Endothelial cell of umbilical vein (primary cell): Measurements from ENCODE around the gene DNAJC7. TPM values are rescaled to one million over a fixed set of nuclear protein-coding genes. Genes with fewer than 3 reads are reported as not detected.

Experiments used
- BruUV-seq: library from RNA; stranded (reverse); fragments of 400-500 nt; replicated peaks from 2 replicates; lab custom pipeline; 2021; lab: Mats Ljungman, UMichigan
- CTCF ChIA-PET: fragments of 300-600, 350-600 bp; sonication (Branson Sonifier 250); formaldehyde crosslinking; loops from one replicate; lab custom pipeline; 2021; ENCODE audit warnings: antibody characterized with exemption, inconsistent platforms; lab: Charles Lee
- POLR2A ChIA-PET: fragments of 300-600, 350-600 bp; sonication (Branson Sonifier 250); formaldehyde crosslinking; loops from one replicate; lab custom pipeline; 2021; ENCODE audit warnings: antibody characterized with exemption, inconsistent platforms; lab: Charles Lee
- DNase-seq: peaks from one replicate; pipeline ENCODE4 v3.0.0-alpha.2; 2011; ENCODE audit warnings: low read depth, low spot score
- FAIRE-seq: peaks from 2 replicates; lab custom pipeline; 2011; peaks lifted over from hg19 to GRCh38; lab: Jason Lieb, UNC
- H2AFZ ChIP-seq: 2 replicates; pipeline ENCODE4 v1.6.0; 2012; ENCODE audit warnings: low read depth, low read length, control low read depth, inconsistent platforms
- H3K27ac ChIP-seq: 2 replicates; pipeline ENCODE4 v1.5.1; 2011; ENCODE audit warnings: low read depth, mild to moderate bottlenecking, control low read depth, low read length, moderate library complexity; ENCODE audit not compliant: insufficient read depth
- H3K27me3 ChIP-seq, 2 experiments: 2 replicates each; pipeline versions ENCODE4 v1.6.0 to v1.6.1; 2011; ENCODE audit warnings: low read length in 2 of 2, mixed read lengths in 1 of 2; ENCODE audit not compliant: control insufficient read depth in 2 of 2, insufficient read depth in 2 of 2
- H3K36me3 ChIP-seq, 2 experiments: 2 replicates in 1 of 2; 3 replicates in 1 of 2; pipeline ENCODE4 v1.5.1; 2011; ENCODE audit warnings: low read length in 2 of 2, mild to moderate bottlenecking in 1 of 2, moderate library complexity in 1 of 2; ENCODE audit not compliant: control insufficient read depth in 2 of 2, insufficient read depth in 2 of 2; ENCODE audit errors: extremely low read depth in 1 of 2
- H3K4me1 ChIP-seq: 3 replicates; pipeline ENCODE4 v1.5.1; 2011; ENCODE audit warnings: mild to moderate bottlenecking, low read length; ENCODE audit not compliant: control insufficient read depth, insufficient read depth; ENCODE audit errors: extremely low read depth
- H3K4me2 ChIP-seq: 2 replicates; pipeline ENCODE4 v1.6.1; 2011; ENCODE audit warnings: low read length, control low read depth, mixed read lengths; ENCODE audit not compliant: insufficient read depth
- H3K4me3 ChIP-seq, 3 experiments: fragments of 200-600 bp in 1 of 3; sonication (generic), shearing (Covaris generic) in 1 of 3; replicated peaks in 1 of 3; 2 replicates each; pipeline ENCODE4 v1.5.1; 2011 to 2016; ENCODE audit warnings: control low read depth in 3 of 3, low read length in 3 of 3, mild to moderate bottlenecking in 2 of 3, inconsistent platforms in 1 of 3, low read depth in 1 of 3, moderate library complexity in 1 of 3; ENCODE audit not compliant: insufficient read depth in 1 of 3
- H3K79me2 ChIP-seq: 2 replicates; pipeline ENCODE4 v1.6.0; 2012; ENCODE audit warnings: low read length, inconsistent platforms; ENCODE audit not compliant: control insufficient read depth, insufficient read depth
- H3K9ac ChIP-seq: replicated peaks from 2 replicates; pipeline ENCODE3; 2011; ENCODE audit warnings: low read length, control low read depth; ENCODE audit not compliant: insufficient read depth; ENCODE audit errors: extremely low read depth
- H3K9me1 ChIP-seq: replicated peaks from 3 replicates; pipeline ENCODE4 v1.6.0; 2011; ENCODE audit warnings: mild to moderate bottlenecking, low read length; ENCODE audit not compliant: control insufficient read depth, insufficient read depth; ENCODE audit errors: extremely low read depth
- H3K9me3 ChIP-seq: replicated peaks from 2 replicates; pipeline ENCODE4 v1.5.1; 2012; ENCODE audit warnings: low read length, inconsistent platforms; ENCODE audit not compliant: control insufficient read depth, insufficient read depth
- H4K20me1 ChIP-seq: replicated peaks from 2 replicates; pipeline ENCODE3; 2011; ENCODE audit warnings: mild to moderate bottlenecking, low read length; ENCODE audit not compliant: control insufficient read depth, insufficient read depth; ENCODE audit errors: extremely low read depth
- FOS ChIP-seq: IDR thresholded peaks from 2 replicates; pipeline ENCODE4 v1.6.1; 2011; ENCODE audit warnings: mild to moderate bottlenecking, low read length, moderate library complexity, borderline replicate concordance; ENCODE audit not compliant: insufficient read depth
- MYC ChIP-seq: IDR thresholded peaks from one replicate; pipeline ENCODE4 v1.6.1; 2011; ENCODE audit warnings: mild to moderate bottlenecking, low read depth, low read length
- dilution Hi-C: fragments of 300-500 bp; cut with MboI; formaldehyde crosslinking; loops from one replicate; pipeline ENCODE4 v1.15.0; 2019; ENCODE audit warnings: low sequenced_read_pairs; ENCODE audit not compliant: extremely low pct_ligation_motif_present
- intact Hi-C: fragments of 100-400 bp; cut with micrococcal nuclease; formaldehyde crosslinking; loops from one replicate; pipeline ENCODE4 v1.10.0; 2022
- polyA plus RNA-seq, 4 experiments: library from polyadenylated mRNA; depleted of rRNA in 3 of 4; stranded (reverse) in 3 of 4; unstranded in 1 of 4; fragments of >200 nt; gene quantifications; 2 replicates each; pipeline versions ENCODE4 v1.2.1 to v1.2.3, GENCODE V29; 2011 to 2012; ENCODE audit warnings: missing spikeins in 1 of 4
- total RNA-seq: library from RNA; stranded (reverse); gene quantifications from 2 replicates; pipeline ENCODE4 v1.2.3, GENCODE V29; 2021

The DNAJC7 gene
- total and polyA plus RNA-seq, 2 donors (not counting 3 experiments of a cell fraction or from before 2014, with no cell fraction given): 19.8 to 111 TPM

GRCh38 chr17:42055496-42055895 is 38.3 kb upstream of the DNAJC7 start:
- POLR2A ChIA-PET: no interaction called here

DNA sequence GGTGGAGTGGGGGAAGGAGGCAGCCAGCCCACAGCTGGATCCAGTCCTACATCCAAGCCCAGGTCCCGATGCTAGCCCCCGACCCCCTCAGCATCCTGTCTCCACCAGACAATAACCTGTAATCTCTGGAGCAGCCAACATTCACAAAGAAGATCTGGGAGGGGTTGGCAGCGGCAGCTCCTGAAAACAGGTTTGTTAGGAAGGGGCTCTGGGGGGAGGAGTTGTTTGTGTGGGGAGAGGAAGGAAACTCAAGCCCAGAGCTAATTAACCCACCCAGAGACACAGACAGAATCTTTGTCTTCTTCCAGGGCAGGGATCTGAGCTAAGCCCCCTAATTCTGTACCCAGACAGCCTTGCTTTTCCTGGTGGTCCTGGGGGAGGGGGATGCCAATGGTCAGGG is 37.8 kb upstream of the DNAJC7 start:
- H3K79me2 ChIP-seq: no peaks in the 10 kb centered on the region
- intact Hi-C loops (no loop called here), dilution Hi-C loops (no loop called here)
- no peaks in the 10 kb centered on the region for H3K4me1 ChIP-seq
- no peak overlapping the region for H3K9ac ChIP-seq
- FAIRE-seq: no peak
- no peaks in the 10 kb centered on the region for H4K20me1 ChIP-seq
- CTCF ChIA-PET: interaction anchor here (0.9 to 2.3 kb wide), 8 partner anchors 10 to 102 kb away, joined by 3 to 14 read pairs (median 5); partner anchors contain the start of gene NKIRAS2
- no peak overlapping the region for H3K4me2 ChIP-seq
- no peak for DNase-seq
- no peak overlapping the region for H2AFZ ChIP-seq
- TF ChIP-seq MYC: no peak
- H3K9me1 ChIP-seq: no peaks in the 10 kb centered on the region
- H3K36me3 ChIP-seq: no peaks in the 10 kb centered on the region
- H3K9me3 ChIP-seq: no peaks in the 10 kb centered on the region
- no TSS peak for BruUV-seq
- no peak overlapping the region for H3K4me3 ChIP-seq
- H3K27me3 ChIP-seq: peaks cover 28 to 36% of the 10 kb centered on the region in 2 experiments
- POLR2A ChIA-PET: no interaction called here
- H3K27ac ChIP-seq: no peak overlapping the region

More at GRCh38 chr17:42055496-42055895, 38.3 kb upstream of the DNAJC7 start:
- H3K27me3 ChIP-seq: peaks cover 28 to 36% of the 10 kb centered on the region in 2 experiments
- no peaks in the 10 kb centered on the region for H3K36me3 ChIP-seq
- H3K4me1 ChIP-seq: no peaks in the 10 kb centered on the region
- BruUV-seq: no TSS peak
- H4K20me1 ChIP-seq: no peaks in the 10 kb centered on the region
- CTCF ChIA-PET: interaction anchor here (1.0 to 2.3 kb wide), 6 partner anchors 10 to 46 kb away, joined by 3 to 14 read pairs (median 6); partner anchors contain the start of gene NKIRAS2
- FAIRE-seq (no peak), DNase-seq (no peak)
- no peaks in the 10 kb centered on the region for H3K79me2 ChIP-seq
- TF ChIP-seq FOS: no peak
- no peak overlapping the region for H3K27ac ChIP-seq
- intact Hi-C loops (no loop called here), dilution Hi-C loops (no loop called here)
- H3K4me3 ChIP-seq: no peak overlapping the region
- no peaks in the 10 kb centered on the region for H3K9me1 ChIP-seq
- H3K4me2 ChIP-seq: no peak overlapping the region
- H3K9me3 ChIP-seq: no peaks in the 10 kb centered on the region
- no peak overlapping the region for H3K9ac ChIP-seq
- no peak overlapping the region for H2AFZ ChIP-seq
